OCI-LY3 (cell line): ENCODE measurements around the gene IL18RAP.

Experiments used
- CTCF ChIP-seq: fragments of 200-600, 300-600 bp; sonication (generic); IDR thresholded peaks from 2 replicates; pipeline ENCODE4 v1.5.1; 2014; ENCODE audit warnings: antibody characterized with exemption, low read length, low read depth
- EZH2phosphoT487 ChIP-seq: fragments of 200-600 bp; shearing (Covaris generic); IDR thresholded peaks from 2 replicates; pipeline ENCODE4 v1.6.1; 2018; ENCODE audit warnings: antibody characterized with exemption, mixed run types, low read depth

DNA sequence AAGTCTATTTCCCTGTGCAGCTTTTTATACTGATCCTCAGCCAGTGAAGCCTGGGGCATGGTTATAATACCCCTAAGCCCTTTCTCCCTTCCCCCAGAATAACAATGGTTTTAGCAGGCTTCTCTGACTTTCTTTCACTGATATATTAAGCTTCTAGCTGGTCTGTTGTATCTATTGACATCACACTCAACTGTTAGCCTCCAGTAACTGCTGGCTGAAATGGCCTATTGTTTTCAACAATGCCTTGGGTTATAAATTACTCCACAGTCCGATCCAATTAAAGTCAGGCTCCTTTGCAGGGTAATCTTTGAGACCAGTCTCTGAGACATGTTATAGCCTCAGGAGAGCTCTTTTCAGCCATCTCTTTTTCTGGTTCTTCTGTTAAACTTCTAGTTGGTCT lies 47.2 kb downstream of the IL18RAP start:
- TF ChIP-seq CTCF (no peak), EZH2phosphoT487 (no peak)
